Sigmoid colon (tissue), 4 donors: ENCODE results near the gene CCDC178.

Source experiments
- CTCF ChIP-seq, 4 experiments: fragments of 450-650 bp in 3 of 4; fragments of 200-600 bp in 1 of 4; IDR thresholded peaks; one replicate each; pipeline ENCODE4 v1.5.1; 2016 to 2019; ENCODE audit warnings: antibody characterized with exemption in 4 of 4, mild to moderate bottlenecking in 3 of 4, moderate library complexity in 2 of 4
- EP300 ChIP-seq, 4 donors: sonication (generic); formaldehyde crosslinking; IDR thresholded peaks; one replicate each; pipeline ENCODE4 v1.6.1; 2017; ENCODE audit warnings: antibody characterized with exemption in 4 of 4
- POLR2A ChIP-seq, 2 donors: fragments of 450-650 bp; IDR thresholded peaks; one replicate each; pipeline ENCODE4 v1.6.1; 2016; ENCODE audit warnings: antibody characterized with exemption in 2 of 2, mild to moderate bottlenecking in 2 of 2, moderate library complexity in 2 of 2
- POLR2AphosphoS5 ChIP-seq, 4 donors: sonication (generic); formaldehyde crosslinking; IDR thresholded peaks; one replicate each; pipeline ENCODE4 v1.6.1; 2017; ENCODE audit warnings: antibody characterized with exemption in 4 of 4

GRCh38 chr18:33472509-33472908, 32.0 kb upstream of the CCDC178 start:
- TF ChIP-seq POLR2A (IDR thresholded peaks at IDR 0.05), result no peak
- TF ChIP-seq EP300 (IDR thresholded peaks at IDR 0.05), result no peak
- no peak for TF ChIP-seq CTCF (IDR thresholded peaks at IDR 0.05)
- no peak for TF ChIP-seq POLR2AphosphoS5 (IDR thresholded peaks at IDR 0.05)
